ENCODE results near the gene PDCD6IP. TPM values are rescaled to one million over a fixed set of nuclear protein-coding genes. Genes with fewer than 3 reads are reported as not detected.
A peak's percentile ranks its signal among the peaks of the same experiment; 100 is the strongest.
"Not testable (repeated sequence)": the region's sequence is repeated elsewhere in the genome, so short reads cannot be mapped to it uniquely, and the experiment has no call there.

Gene PDCD6IP
- 100 to 1,000 TPM in 1 of 2 donors, 10 to 100 TPM in 1; 40.5 to 104 TPM for total RNA-seq

DNA sequence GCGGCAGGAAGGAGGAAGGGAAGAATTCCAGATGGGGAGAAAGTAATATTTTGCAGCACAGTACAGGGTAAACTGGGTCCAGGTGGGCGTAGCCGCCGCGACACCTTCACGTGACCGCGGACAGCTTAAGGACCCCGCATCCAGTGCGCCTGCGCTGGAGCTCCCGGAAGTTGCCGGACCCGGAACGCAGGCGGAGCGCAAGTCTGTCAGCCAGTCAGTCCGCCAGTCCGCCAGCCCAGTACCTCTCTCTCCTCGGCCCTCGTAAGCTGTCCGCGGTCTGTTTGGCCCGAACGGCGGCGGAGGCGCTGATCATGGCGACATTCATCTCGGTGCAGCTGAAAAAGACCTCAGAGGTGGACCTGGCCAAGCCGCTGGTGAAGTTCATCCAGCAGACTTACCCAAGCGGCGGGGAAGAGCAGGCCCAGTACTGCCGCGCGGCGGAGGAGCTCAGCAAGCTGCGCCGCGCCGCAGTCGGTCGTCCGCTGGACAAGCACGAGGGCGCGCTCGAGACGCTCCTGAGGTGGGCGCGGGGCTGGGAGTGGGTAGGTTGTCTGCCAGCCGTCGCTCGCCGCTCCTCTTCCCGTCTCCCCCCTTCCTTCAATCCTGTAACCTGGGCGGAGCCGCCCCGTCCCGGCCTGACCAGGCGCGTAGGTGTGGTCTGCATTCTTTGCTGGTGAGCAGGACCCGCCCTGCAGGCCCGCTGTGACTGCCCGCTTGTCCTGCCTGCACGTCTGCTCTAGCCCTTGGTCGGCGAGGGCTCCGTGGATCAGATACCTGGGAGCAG is at the start of gene PDCD6IP:
TSS of gene PDCD6IP (plus strand) at position 213 of the 784 bp plus-strand sequence. CDS start at position 312, 99 bp downstream.
- Histone ChIP-seq H3K9me3 (no peaks in the 10 kb centered on the region), H3K27ac (peak within 1 kb of the TSS; percentile 90 to 99 (median 98)), H3K4me3 (peak within 1 kb of the TSS; percentile 56 to 78), H3K36me3 (replicated peaks in 1 of 2; ENCODE audit: insufficient read depth in 1 of 2, low read depth in 2 of 2) (no peaks in the 10 kb centered on the region), H3K4me1 (peaks cover 40% of the 10 kb centered on the region), H3K27me3 (no peaks in the 10 kb centered on the region)
- intact Hi-C loops (cut with DNase I) = no loop called here
- DNase-seq (peak; percentile 93 to 95 (median 95)), ATAC-seq (peak; percentile 95)
- TF ChIP-seq POLR2A (IDR thresholded peaks at IDR 0.05) (peak; percentile 95 to 99 (median 99)), CTCF (IDR thresholded peaks at IDR 0.05) (peak in 4 of 7 experiments; percentile 15 to 41 (median 30))
- WGBS, 2 donors = 0% methylated on average over 36 to 67 of the region's 69 CpGs

GRCh38 chr3:33749546-33750210 is 48.8 kb upstream of the PDCD6IP start:
- DNase-seq = no peak
- Histone ChIP-seq H3K4me1 (no peaks in the 10 kb centered on the region), H3K27ac (no peak overlapping the region), H3K9me3 (peaks cover 0 to 7% (median 0%) of the 10 kb centered on the region in 3 donors), H3K36me3 (replicated peaks in 1 of 2; ENCODE audit: insufficient read depth in 1 of 2, low read depth in 2 of 2) (no peaks in the 10 kb centered on the region), H3K4me3 (no peak overlapping the region), H3K27me3 (no peaks in the 10 kb centered on the region)
- 41 to 47% methylated on average over 2 of the region's 2 CpGs for WGBS, 2 donors
- intact Hi-C loops (cut with DNase I) = no loop called here
- TF ChIP-seq CTCF (IDR thresholded peaks at IDR 0.05) (no peak), POLR2A (IDR thresholded peaks at IDR 0.05) (no peak)
- no peak for ATAC-seq

GRCh38 chr3:33750211-33750548 is 48.2 kb upstream of the PDCD6IP start:
- WGBS, 2 donors = 80 to 91% methylated on average over 3 of the region's 3 CpGs
- H3K4me1 ChIP-seq = no peaks in the 10 kb centered on the region
- TF ChIP-seq POLR2A (IDR thresholded peaks at IDR 0.05) (no peak), CTCF (IDR thresholded peaks at IDR 0.05) (no peak)
- DNase-seq = no peak
- H3K36me3 ChIP-seq (replicated peaks in 1 of 2; ENCODE audit: insufficient read depth in 1 of 2, low read depth in 2 of 2) = no peaks in the 10 kb centered on the region
- no peak overlapping the region for H3K4me3 ChIP-seq
- H3K9me3 ChIP-seq = peaks cover 0 to 7% (median 0%) of the 10 kb centered on the region in 3 donors
- intact Hi-C loops (cut with DNase I) = no loop called here
- ATAC-seq = no peak
- no peak overlapping the region for H3K27ac ChIP-seq
- no peaks in the 10 kb centered on the region for H3K27me3 ChIP-seq

DNA sequence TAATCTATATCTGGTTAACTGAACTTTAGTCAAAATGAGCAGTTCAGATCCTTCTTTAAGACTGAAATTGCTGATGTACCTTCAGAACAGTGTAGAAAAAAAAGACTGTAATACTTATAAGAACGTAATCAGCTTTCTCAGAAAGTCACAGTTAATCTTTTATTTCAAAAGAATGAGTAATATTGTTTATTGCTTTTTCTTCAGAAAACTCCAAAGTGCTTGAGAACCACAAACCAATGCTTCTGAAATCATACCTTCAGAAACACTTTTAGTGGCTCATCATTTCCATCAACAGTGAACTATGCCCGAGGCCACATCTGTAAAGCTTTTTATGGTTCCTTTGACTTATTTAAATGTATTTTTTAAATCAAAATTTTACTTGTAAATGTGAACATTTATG is 47.1 kb upstream of the PDCD6IP start:
- no peak overlapping the region for H3K4me3 ChIP-seq
- 57 to 90% methylated on average over 2 of the region's 2 CpGs for WGBS, 2 donors
- no peak for TF ChIP-seq CTCF (IDR thresholded peaks at IDR 0.05)
- TF ChIP-seq POLR2A (IDR thresholded peaks at IDR 0.05) = no peak
- peaks cover 0 to 7% (median 0%) of the 10 kb centered on the region in 3 donors for H3K9me3 ChIP-seq
- no peaks in the 10 kb centered on the region for H3K27me3 ChIP-seq
- no peaks in the 10 kb centered on the region for H3K4me1 ChIP-seq
- no peak for DNase-seq
- no peaks in the 10 kb centered on the region for H3K36me3 ChIP-seq (replicated peaks in 1 of 2; ENCODE audit: insufficient read depth in 1 of 2, low read depth in 2 of 2)
- intact Hi-C loops (cut with DNase I) = no loop called here
- no peak for ATAC-seq
- no peak overlapping the region for H3K27ac ChIP-seq

DNA sequence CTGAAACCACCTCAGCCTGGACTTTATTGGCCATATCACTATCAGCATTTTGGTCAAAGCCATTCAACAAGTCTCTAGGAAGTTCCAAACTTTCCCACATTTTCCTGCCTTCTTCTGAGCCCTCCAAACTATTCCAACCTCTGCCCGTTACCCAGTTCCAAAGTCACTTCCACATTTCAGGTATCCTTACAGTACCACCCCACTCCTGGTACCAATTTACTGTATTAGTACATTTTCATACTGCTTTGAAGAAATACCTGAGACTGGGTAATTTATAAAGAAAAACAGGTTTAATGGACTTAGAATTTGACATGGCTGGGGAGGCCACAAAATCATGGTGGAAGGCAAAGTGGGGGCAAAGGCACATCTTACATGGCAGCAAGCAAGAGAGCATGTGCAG is 44.0 kb upstream of the PDCD6IP start:
- H3K27me3 ChIP-seq; H3K4me1 ChIP-seq; H3K36me3 ChIP-seq (replicated peaks in 1 of 2; ENCODE audit: insufficient read depth in 1 of 2, low read depth in 2 of 2); intact Hi-C loops (cut with DNase I); H3K4me3 ChIP-seq; ATAC-seq; DNase-seq; H3K9me3 ChIP-seq; H3K27ac ChIP-seq: not testable (repeated sequence)
- WGBS, 2 donors = 76 to 87% methylated on average over 1 of the region's 1 CpG

All from body of pancreas (tissue), 4 donors.